Measurements from ENCODE around the gene CFAP46.

Gene CFAP46

GRCh38 chr10:132842397-132842796 lies 100.0 kb downstream of the CFAP46 start:
- no peak for DNase-seq (ENCODE audit: low read depth)

- DNase-seq (ENCODE audit: low read depth): no peak
These were observed 100.8 kb downstream of the CFAP46 start for GRCh38 chr10:132841615-132841975.

- no peak for DNase-seq (ENCODE audit: low read depth)
These were observed 101.4 kb downstream of the CFAP46 start for GRCh38 chr10:132840698-132841614.

- no peak for DNase-seq (ENCODE audit: low read depth)
These were observed 103.3 kb downstream of the CFAP46 start for GRCh38 chr10:132839061-132839460.

GRCh38 chr10:132838346-132838970 lies 103.9 kb downstream of the CFAP46 start:
- no peak for DNase-seq (ENCODE audit: low read depth)

GRCh38 chr10:132837905-132838304 lies 104.5 kb downstream of the CFAP46 start:
- DNase-seq (ENCODE audit: low read depth): no peak

- peak; percentile 2 for DNase-seq (ENCODE audit: low read depth)
These were observed 105.4 kb downstream of the CFAP46 start for GRCh38 chr10:132836832-132837540.

GRCh38 chr10:132836248-132836831 lies 106.0 kb downstream of the CFAP46 start:
- no peak for DNase-seq (ENCODE audit: low read depth)

GRCh38 chr10:132835848-132836233 lies 106.5 kb downstream of the CFAP46 start:
- no peak for DNase-seq (ENCODE audit: low read depth)

GRCh38 chr10:132834891-132835847 lies 107.2 kb downstream of the CFAP46 start:
- DNase-seq (ENCODE audit: low read depth): no peak

GRCh38 chr10:132834311-132834761 lies 108.0 kb downstream of the CFAP46 start:
- no peak for DNase-seq (ENCODE audit: low read depth)

- DNase-seq (ENCODE audit: low read depth): no peak
These were observed 108.8 kb downstream of the CFAP46 start for GRCh38 chr10:132833421-132834111.

- DNase-seq (ENCODE audit: low read depth): no peak
These were observed 110.0 kb downstream of the CFAP46 start for GRCh38 chr10:132832186-132832969.

GRCh38 chr10:132829403-132829802 lies 113.0 kb downstream of the CFAP46 start:
- DNase-seq (ENCODE audit: low read depth): no peak

GRCh38 chr10:132828681-132829080 lies 113.7 kb downstream of the CFAP46 start:
- DNase-seq (ENCODE audit: low read depth): no peak

- DNase-seq (ENCODE audit: low read depth): no peak
These were observed 114.4 kb downstream of the CFAP46 start for GRCh38 chr10:132827861-132828539.

- DNase-seq (ENCODE audit: low read depth): no peak
These were observed 115.0 kb downstream of the CFAP46 start for GRCh38 chr10:132827423-132827789.

GRCh38 chr10:132826524-132827422 lies 115.6 kb downstream of the CFAP46 start:
- DNase-seq (ENCODE audit: low read depth): no peak

Measured in fibroblast of gingiva (primary cell).